GM12891 (cell line): ENCODE measurements around the gene TTC28.

Source experiments
- POLR2A ChIP-seq: IDR thresholded peaks from 2 replicates; pipeline ENCODE4 v1.6.1; 2011; ENCODE audit warnings: low read depth, low read length, control low read depth
- POLR2AphosphoS5 ChIP-seq: IDR thresholded peaks from 2 replicates; pipeline ENCODE4 v1.6.1; 2011; ENCODE audit warnings: low read depth, low read length, control low read depth
- POU2F2 ChIP-seq: IDR thresholded peaks from 2 replicates; pipeline ENCODE4 v1.6.1; 2011; ENCODE audit warnings: low read depth, mild to moderate bottlenecking, control low read depth, low read length, moderate library complexity
- TAF1 ChIP-seq: IDR thresholded peaks from 2 replicates; pipeline ENCODE4 v1.6.1; 2011; ENCODE audit warnings: low read depth, low read length, control low read depth

GRCh38 chr22:27971926-27972325 lies 707.7 kb downstream of the TTC28 start:
- TF ChIP-seq TAF1 (no peak), POLR2A (no peak), POU2F2 (no peak), POLR2AphosphoS5 (no peak)
